Stimulated activated CD4-positive, alpha-beta T cell treated with anti-CD3 and anti-CD28 coated beads, TNF-alpha, amount 100 ng/mL, for 48 hours (primary cell): Measurements from ENCODE around the gene ARHGEF28.

Experiments used
- DNase-seq, 3 donors: peaks; one replicate each; pipeline ENCODE4 v3.0.0-alpha.2; 2020; ENCODE audit warnings: low read depth in 3 of 3

Gene ARHGEF28

DNA sequence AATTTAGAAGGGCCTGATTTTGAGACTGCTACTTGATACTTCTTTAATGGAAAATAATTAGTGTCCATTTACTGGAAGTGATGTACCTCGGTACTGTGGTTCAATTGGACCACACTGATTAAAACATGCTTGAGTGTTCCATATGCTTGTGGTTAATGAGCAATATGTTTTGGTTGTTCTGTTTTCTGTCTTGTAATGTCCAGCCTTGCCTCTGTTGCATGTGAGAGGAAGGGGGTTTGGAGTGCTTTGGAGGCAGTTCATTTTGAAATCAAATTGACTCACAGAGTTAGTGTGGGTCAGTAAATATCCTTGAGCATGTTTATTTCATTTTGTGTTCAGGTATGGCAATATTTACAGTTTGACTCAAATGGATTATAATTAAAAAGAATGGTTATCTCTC, 334.4 kb downstream of the ARHGEF28 start:
- no peak for DNase-seq

DNA sequence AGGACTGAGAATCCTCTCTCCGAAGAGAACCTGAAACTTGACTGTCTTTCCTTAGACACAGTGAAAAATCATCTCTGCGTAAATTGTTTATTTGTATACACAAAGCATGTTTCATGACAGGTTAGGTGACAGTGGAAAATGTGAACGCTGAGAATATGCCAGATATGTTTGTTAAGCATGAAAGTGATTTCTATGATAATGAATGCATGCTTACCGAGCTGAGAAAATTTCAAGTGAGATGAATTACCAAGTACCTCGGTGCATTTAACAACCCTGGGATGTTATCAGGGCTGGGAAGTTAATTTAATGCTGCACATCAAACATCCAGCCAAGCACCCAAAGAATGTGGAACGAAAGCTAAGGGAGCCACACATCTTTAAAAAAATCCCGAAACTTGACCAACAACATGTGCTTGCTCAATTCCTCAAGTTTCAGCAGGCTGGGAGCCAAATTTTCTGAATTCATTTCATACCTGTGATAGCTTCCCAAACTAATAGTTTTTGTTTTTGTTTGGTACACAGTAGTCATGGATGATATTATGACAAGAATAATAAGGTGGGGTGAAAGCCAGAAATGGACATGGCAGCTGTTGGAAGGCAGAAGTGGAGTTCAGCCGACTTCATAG, 336.9 kb downstream of the ARHGEF28 start:
- no peak for DNase-seq

DNA sequence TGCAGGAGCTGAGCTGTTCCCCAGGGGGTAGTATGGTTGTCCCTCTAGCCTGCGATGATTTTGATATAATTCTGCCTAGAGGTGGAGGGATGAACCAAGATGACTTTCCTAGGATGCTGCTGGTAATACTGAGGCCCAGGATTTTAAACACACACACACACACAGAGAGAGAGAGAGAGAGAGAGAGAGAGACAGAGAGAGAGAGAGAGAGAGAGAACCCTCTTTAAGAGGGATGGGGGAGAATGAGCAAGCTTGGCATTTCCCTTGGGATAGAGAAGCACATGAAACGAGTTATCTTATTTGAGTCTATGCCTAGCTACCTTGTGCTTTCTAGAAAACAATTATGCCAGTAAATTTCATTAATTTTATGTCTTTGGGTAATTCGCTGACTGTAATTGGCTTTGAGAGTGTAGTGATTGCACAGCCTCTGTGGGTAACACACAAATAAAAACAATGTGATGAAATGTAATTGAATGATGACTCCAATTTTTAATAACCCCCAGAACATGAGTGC, 338.4 kb downstream of the ARHGEF28 start:
- no peak for DNase-seq

DNA sequence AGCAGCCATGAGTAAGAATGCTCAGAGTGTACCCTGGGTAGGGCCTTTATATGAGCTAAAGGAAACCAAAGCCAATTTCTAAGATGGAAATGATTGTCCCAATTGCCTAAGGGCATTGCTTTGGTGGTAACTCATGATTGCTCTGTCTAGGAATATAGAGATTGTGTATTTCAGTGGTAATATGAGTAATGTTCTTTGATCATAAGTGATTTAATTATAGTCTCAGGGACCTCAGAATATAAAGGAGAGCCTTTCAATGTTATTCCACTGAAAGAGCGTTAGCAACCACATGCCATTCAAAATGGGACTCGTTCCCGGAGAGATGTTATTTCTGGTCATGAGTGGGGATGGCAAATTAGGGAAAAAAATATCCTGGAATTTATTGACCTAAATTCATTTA, 340.5 kb downstream of the ARHGEF28 start:
- no peak for DNase-seq

DNA sequence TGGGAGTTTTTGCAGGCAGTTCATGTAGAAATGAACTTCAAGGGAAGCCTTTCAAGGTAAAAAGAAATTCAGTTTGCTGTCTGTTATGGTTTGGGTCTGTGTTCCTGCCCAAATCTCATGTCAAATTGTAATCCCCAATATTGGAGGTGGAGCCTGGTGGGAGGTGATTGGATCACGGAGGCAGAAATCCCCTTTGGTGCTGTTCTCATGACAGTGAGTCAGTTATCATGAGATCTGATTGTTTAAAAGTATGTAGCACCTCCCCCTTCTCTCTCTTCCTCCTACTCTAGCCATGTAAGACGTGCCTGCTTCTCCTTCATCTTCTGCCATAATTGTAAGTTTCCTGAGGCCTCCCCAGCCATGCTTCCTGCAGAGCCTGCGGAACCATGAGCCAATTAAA, 341.4 kb downstream of the ARHGEF28 start:
- no peak for DNase-seq

DNA sequence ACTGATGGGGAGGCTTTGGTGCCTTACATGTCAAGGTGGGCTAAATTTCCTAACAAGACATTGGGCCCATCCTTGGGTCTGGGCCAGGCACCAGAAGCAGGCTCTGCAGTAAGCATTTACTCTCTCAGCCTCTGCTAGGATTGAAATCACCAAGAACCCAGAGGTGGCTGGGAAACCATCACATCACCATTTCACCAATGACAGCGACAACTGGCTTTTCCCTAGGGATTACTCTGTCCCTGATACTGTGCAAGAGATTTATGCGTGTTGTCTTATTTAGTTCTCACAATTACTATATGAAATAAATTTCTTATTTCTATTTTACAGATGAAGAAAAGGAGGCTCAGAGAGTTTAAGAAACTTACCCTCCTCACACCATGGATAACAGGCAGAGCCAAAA, 342.2 kb downstream of the ARHGEF28 start:
- DNase-seq = no peak

DNA sequence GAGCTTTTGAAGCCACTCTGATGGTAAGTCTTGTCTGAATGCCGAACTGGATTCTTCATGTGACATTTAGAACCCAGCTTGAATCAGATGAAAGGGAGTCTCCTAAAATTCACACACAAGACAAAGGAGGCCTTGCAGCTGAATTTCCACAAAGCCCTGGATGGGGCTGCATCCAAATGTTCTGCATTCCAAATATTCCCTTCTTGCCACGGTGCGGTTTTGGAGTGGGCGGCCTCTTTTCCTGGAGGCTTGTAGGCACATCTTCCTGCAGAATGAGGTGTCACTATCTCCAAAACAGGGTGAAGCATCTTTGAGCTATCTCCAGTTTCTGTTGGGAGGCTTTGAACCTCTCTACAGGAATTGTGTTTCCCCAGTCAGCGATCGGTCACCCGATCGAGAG, 342.7 kb downstream of the ARHGEF28 start:
- DNase-seq = no peak

DNA sequence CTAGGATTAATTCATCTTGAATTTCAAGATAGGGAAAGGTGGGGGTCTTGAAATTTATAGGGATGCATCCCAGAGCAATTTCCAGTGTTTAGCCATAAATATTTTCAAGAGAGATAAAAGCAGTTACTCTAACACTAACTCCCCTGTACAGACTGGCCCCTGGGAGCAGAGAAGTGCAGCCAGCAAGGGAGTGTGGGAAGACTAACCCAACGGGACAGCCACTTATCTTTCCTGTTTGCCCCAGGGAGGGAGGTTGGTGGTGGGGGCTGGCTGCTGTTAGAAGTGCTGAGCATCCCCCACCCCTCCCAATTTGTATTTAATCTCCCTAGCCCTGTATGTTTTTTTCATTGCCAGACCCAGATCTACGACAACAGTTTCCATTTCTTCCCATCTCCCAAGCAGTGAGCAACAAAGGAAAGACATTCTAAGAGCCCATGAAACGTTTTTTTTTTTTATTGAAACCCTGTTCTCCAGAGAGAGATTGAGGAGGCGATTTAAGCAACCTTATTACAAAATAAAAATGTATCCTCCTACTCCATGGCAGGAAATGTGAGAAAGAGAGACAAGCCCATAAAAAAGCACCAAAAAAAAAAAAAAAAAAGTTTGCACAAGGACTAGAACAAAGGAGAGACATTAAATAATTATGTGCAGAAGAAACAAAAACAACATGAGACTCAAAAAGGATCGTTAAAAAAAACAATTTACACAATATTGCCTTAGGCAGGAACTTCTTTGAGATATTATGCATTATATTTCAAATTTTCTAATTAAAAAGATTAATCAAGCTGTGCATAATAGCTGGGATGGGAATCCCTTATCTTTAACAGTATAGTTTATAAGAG, 343.4 kb downstream of the ARHGEF28 start:
- no peak for DNase-seq

DNA sequence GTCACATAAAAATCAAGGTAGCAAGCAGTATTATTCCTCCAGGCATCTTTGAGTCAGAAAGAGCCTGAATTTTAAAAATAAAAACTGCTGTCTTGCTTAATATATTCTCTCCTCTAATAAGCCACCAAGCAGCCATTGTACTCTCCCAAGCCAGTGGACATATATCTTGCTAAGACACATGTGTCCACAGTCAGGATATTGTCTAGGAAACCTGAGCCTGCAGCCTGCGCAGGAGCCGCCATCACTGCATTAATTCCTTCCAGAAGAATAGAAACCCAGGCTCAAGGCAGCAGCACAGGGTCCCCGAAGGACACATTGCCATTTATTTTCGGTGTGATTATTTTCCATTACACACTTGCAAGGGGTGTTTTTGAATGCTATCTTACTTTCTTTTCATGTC, 345.3 kb downstream of the ARHGEF28 start:
- no peak for DNase-seq

DNA sequence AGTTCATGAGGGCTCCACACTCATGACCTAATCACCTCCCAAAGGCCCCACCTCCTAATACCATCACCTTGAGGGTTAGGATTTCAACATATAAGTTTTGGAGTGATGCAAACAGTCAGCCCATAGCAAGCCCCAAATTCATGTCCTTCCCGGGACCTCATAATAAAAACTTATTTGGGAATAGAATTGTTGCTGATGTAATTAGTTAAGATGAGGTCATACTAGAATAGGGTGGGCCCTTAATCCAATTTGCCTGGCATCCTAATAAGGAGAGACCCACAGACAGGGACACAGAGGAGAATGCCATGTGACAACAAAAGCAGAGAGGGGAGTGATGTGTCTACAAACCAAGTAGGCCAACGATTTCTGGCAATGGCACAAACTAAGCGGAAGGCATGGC, 347.1 kb downstream of the ARHGEF28 start:
- no peak for DNase-seq

DNA sequence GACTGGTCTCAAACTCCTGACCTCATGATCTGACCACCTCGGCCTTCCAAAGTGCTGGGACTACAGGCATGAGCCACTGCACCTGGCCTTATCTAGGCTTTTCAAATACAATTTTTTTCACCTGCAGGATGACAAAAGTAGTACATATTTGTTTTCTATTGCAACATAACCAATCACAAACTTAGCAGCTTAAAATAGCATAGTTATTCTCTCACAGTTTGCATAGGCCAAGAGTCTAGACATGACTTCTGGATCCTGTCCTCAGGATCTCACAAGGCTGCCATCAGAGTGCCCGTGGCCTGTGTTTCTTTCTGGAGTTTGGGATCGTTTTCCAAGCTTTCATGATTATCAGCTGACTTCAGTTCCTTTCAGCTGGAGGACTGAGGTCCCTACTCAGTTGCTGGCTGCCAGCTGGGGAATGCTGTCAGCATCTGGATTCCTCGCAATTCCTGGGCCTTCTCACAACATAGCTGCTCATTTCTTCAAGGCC, 348.9 kb downstream of the ARHGEF28 start:
- no peak for DNase-seq

DNA sequence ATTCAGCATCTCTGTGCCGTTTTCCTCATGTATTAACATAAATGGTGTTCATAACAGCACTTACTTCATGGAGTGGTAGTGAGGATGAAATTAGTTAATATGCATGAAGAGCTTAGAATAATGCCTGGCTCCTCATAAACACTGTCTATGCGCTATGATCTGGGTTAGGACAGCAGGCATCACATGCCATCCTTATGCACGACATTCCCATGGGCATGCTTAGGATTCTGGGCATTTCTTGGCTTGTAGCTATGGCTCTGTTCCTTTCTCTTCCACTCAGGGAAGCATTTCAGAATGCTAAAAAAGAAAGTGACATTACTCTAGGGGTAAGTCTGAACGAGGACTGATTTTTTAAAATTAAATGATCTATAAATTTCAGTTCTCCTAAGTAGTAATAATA, 349.8 kb downstream of the ARHGEF28 start:
- no peak for DNase-seq

DNA sequence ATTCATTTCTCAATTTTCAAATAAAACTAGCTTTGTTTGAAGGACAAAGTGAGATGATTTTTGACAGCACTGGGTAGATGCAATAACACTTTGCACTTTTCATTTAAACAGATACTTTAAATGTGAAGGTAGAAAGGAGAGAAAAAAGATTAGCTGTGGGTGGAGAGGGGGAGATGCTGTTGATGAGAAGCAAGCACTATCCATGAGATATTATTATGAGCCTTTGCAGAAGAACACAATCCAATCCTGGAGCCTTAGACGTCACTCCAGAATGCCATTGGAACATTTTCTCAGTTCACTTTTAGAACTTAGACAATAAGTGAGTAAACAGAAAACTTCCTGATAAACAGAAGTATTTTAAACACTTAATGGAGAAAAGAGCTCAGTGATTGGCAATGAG, 351.1 kb downstream of the ARHGEF28 start:
- DNase-seq = no peak

DNA sequence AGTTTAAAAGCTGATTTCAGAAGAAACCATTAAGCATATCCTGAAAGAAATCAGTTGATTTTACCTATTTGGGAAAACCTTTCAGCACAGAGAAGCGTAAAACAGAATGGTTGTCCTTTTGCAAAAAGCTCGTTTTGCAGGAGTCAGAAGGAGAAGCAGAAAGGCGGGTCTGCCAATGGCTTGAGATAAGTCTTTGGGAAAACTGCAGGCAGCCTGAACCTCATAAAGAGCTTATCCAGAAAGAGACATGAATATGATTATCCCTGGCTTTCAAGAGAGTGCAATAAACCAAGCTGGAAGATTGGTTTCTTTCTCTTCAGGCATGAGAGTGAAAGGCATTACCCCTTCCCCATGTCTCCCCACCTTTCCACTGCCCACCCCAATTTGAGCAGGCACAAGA, 353.3 kb downstream of the ARHGEF28 start:
- no peak for DNase-seq

DNA sequence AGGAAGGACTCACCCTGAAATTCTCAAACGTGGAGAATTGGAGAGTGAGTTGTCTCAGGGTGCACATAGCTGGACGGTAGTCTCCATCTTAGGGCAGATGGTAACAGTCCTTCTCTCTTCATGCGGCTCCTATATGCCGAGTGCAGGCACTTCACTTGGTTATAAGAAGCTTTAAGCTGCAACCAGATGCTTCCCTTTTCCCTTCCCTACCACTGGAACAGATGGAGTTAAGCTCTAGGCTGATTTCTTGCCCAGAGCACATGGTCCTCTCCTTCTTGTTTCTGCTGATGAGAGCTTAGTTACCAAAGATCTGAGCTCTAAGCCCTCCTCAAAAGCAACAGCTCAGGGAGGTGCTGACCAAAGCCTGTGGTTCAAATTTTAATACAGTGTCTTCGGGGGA, 355.7 kb downstream of the ARHGEF28 start:
- no peak for DNase-seq

DNA sequence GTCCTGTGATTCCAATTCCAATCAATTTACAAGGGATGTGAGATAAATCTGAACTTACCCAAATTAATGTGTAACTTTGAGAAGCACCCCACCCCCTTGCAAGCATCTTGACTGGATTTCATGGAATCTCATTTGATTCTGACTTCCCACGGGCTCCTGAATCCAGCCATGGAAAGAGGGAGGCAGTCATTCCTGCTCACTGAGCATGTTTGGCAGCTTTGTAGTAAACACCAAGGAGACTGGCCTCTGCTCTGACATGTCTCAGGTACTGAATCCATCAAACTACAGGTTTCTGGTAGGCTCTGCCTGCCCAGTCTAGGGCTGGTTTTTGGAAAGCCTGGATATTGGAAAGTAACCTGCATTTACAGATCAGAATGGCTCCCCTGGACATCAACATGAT, 357.6 kb downstream of the ARHGEF28 start:
- no peak for DNase-seq

DNA sequence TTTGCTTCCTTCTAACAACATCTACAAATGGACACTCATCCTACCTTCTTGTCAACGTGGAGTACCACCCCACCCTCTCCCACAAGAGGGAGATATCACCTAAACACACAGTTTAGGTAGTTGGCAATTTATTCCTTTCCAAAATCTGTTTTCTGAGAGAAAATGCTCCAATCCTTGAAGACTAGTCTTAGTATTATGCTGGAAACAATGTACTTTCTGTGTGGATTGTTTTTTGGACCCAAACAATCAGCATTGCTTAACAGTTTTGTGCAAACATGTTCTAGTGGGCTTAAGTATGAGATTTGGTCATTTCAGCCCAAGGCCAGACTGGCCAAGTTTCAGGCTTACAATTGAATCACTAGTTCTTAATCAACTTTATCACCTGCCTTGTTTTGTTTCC, 359.1 kb downstream of the ARHGEF28 start:
- DNase-seq = no peak

DNA sequence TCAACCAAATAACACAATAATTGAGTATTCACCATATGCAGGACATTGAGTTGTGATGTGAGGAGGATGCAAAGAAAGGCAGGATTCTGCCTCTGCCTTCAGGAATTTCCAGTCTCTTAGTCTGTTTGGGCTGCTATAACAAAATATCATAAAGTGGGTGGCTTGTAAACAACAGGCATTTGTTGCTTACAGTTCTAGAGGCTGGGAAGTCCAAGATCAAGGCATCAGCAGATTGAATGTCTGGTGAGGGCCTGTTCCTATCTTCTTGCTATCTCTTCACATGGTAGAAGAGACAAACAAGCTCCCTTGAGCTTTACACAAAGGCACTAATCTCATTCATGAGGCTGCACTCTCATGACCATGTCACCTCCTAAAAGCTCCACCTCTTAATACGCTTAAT, 360.7 kb downstream of the ARHGEF28 start:
- DNase-seq = no peak

DNA sequence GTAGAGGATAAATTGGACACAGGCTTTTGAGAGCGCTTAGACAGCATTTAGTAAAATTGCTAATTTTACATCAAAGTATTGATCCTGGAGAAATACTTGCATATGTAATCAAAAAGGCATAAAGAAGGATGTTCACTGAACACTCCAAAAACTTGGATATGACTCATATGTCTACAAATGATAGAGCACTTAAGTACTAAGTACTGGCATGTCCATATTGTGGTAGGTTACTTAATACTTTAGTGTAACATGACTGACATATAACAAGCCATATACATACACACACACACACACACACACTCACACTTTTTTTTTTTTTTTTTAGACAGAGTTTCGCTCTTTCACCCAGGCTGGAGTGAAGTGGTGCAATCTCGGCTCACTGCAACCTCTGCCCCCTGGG, 361.9 kb downstream of the ARHGEF28 start:
- no peak for DNase-seq

DNA sequence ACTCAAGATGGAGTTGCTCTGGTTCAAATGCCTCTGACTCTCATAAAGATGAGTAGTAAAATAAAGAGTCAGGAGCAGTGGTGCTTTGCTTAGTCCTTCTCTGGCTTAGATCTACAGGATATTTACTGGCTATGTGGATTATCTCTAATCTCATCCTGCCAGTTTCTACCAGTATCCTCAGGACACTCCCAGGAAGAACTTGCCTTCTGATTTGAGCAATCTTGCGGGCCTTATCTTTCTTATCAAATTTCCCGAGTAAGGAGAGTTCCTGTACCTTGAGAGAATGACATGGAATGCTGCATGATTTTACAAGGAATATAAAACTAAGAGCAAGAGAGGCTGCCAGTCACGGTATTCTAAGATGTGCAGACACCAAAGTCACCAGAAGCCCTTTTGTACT, 364.0 kb downstream of the ARHGEF28 start:
- DNase-seq = no peak
